ENCODE data around the gene TMEM222.

DNA sequence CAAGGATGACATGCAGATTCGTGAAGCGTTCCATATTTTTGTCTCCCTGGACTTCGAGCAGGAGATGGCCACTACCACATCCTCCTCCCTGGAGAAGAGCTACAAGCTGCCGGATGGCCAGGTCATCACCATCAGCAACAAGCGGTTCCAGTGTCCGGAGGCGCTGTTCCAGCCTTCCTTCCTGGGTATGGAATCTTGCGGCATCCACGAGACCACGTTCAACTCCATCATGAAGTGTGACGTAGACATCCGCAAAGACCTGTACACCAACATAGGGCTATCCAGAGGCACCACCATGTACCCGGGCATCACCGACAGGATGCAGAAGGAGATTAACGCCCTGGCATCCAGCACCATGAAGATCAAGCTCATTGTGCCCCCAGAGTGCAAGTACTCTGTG, 3.3 kb downstream of the TMEM222 start:
- TF ChIP-seq CTCF (IDR thresholded peaks at IDR 0.05 in 2 of 3, conservative IDR thresholded peaks at IDR 0.05 in 1 of 3; ENCODE audit: control insufficient read depth in 2 of 3, extremely low read depth in 1 of 3, insufficient read depth in 1 of 3, low read depth in 3 of 3, low read length in 3 of 3) (no peak), DPF2 (IDR thresholded peaks at IDR 0.05) (no peak), ASH2L (IDR thresholded peaks at IDR 0.05; ENCODE audit: borderline replicate concordance, low read depth) (no peak), BACH1 (IDR thresholded peaks at IDR 0.05; ENCODE audit: borderline replicate concordance) (no peak), EP300 (IDR thresholded peaks at IDR 0.05; ENCODE audit: borderline replicate concordance in 1 of 2, control insufficient read depth in 1 of 2, low read depth in 2 of 2, low read length in 2 of 2) (no peak), CBFB (IDR thresholded peaks at IDR 0.05; ENCODE audit: low read depth) (no peak), TAF1 (IDR thresholded peaks at IDR 0.05; ENCODE audit: borderline replicate concordance, low read depth, low read length) (no peak), TBL1XR1 (IDR thresholded peaks at IDR 0.05; ENCODE audit: low read depth, low read length) (no peak), ZNF24 (IDR thresholded peaks at IDR 0.05) (no peak), LARP7 (IDR thresholded peaks at IDR 0.05) (no peak), ZNF384 (IDR thresholded peaks at IDR 0.05; ENCODE audit: borderline replicate concordance, low read depth, low read length) (no peak), ZNF207 (IDR thresholded peaks at IDR 0.05; ENCODE audit: borderline replicate concordance) (no peak)
- TF ChIP-seq, protein P1, sequence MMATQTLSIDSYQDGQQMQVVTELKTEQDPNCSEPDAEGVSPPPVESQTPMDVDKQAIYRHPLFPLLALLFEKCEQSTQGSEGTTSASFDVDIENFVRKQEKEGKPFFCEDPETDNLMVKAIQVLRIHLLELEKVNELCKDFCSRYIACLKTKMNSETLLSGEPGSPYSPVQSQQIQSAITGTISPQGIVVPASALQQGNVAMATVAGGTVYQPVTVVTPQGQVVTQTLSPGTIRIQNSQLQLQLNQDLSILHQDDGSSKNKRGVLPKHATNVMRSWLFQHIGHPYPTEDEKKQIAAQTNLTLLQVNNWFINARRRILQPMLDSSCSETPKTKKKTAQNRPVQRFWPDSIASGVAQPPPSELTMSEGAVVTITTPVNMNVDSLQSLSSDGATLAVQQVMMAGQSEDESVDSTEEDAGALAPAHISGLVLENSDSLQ (IDR thresholded peaks at IDR 0.05) = no peak
- TF ChIP-seq, protein P2, sequence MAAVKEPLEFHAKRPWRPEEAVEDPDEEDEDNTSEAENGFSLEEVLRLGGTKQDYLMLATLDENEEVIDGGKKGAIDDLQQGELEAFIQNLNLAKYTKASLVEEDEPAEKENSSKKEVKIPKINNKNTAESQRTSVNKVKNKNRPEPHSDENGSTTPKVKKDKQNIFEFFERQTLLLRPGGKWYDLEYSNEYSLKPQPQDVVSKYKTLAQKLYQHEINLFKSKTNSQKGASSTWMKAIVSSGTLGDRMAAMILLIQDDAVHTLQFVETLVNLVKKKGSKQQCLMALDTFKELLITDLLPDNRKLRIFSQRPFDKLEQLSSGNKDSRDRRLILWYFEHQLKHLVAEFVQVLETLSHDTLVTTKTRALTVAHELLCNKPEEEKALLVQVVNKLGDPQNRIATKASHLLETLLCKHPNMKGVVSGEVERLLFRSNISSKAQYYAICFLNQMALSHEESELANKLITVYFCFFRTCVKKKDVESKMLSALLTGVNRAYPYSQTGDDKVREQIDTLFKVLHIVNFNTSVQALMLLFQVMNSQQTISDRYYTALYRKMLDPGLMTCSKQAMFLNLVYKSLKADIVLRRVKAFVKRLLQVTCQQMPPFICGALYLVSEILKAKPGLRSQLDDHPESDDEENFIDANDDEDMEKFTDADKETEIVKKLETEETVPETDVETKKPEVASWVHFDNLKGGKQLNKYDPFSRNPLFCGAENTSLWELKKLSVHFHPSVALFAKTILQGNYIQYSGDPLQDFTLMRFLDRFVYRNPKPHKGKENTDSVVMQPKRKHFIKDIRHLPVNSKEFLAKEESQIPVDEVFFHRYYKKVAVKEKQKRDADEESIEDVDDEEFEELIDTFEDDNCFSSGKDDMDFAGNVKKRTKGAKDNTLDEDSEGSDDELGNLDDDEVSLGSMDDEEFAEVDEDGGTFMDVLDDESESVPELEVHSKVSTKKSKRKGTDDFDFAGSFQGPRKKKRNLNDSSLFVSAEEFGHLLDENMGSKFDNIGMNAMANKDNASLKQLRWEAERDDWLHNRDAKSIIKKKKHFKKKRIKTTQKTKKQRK (IDR thresholded peaks at IDR 0.05; ENCODE audit: low read depth, low read length) = no peak

All from GM12878 (cell line).